ENCODE measurements around the gene SMC3. TPM values are rescaled to one million over a fixed set of nuclear protein-coding genes. Genes with fewer than 3 reads are reported as not detected.

The SMC3 gene
- total and polyA plus RNA-seq, 4 donors: 7.2 to 26.4 (median 18.1) TPM

- Histone ChIP-seq H3K4me1 (ENCODE audit: control insufficient read depth in 4 of 4, insufficient read depth in 4 of 4, low read length in 3 of 4) (peaks cover 0 to 2% (median 0%) of the 10 kb centered on the region in 4 donors), H3K36me3 (ENCODE audit: control insufficient read depth in 4 of 4, insufficient read depth in 3 of 4, low read depth in 1 of 4, low read length in 3 of 4) (no peaks in the 10 kb centered on the region), H3K27me3 (ENCODE audit: control insufficient read depth in 4 of 4, insufficient read depth in 4 of 4, low read length in 3 of 4) (no peaks in the 10 kb centered on the region), H3K27ac (ENCODE audit: low read depth in 1 of 2, low read length in 2 of 2) (no peak overlapping the region), H3K9ac (ENCODE audit: low read depth in 1 of 2, low read length in 2 of 2) (no peak overlapping the region), H3K4me3 (ENCODE audit: low read depth in 1 of 3, low read length in 3 of 3) (no peak overlapping the region), H3K9me3 (ENCODE audit: control insufficient read depth in 4 of 4, low read length in 3 of 4) (no peaks in the 10 kb centered on the region)
- WGBS: 59% methylated on average over 3 of the region's 3 CpGs
- DNase-seq (ENCODE audit: low spot score): no peak
- no peak for TF ChIP-seq ATF3 (IDR thresholded peaks at IDR 0.05)
- no peak for TF ChIP-seq JUND (IDR thresholded peaks at IDR 0.05)
- no peak for TF ChIP-seq EGR1 (IDR thresholded peaks at IDR 0.05; ENCODE audit: low read depth in 2 of 2)
- TF ChIP-seq REST (IDR thresholded peaks at IDR 0.05): no peak
- no peak for TF ChIP-seq SP1 (IDR thresholded peaks at IDR 0.05)
- TF ChIP-seq FOXA2 (IDR thresholded peaks at IDR 0.05): no peak
Measured at GRCh38 chr10:110533149-110533548, 34.3 kb upstream of the SMC3 start.

GRCh38 chr10:110534571-110534970 lies 32.9 kb upstream of the SMC3 start:
- DNase-seq (ENCODE audit: low spot score): no peak

GRCh38 chr10:110535958-110536891 lies 31.3 kb upstream of the SMC3 start:
- Histone ChIP-seq H3K9me3 (ENCODE audit: control insufficient read depth in 4 of 4, low read length in 3 of 4) (no peaks in the 10 kb centered on the region), H3K36me3 (ENCODE audit: control insufficient read depth in 4 of 4, insufficient read depth in 3 of 4, low read depth in 1 of 4, low read length in 3 of 4) (no peaks in the 10 kb centered on the region), H3K27ac (ENCODE audit: low read depth in 1 of 2, low read length in 2 of 2) (no peak overlapping the region), H3K27me3 (ENCODE audit: control insufficient read depth in 4 of 4, insufficient read depth in 4 of 4, low read length in 3 of 4) (no peaks in the 10 kb centered on the region), H3K9ac (ENCODE audit: low read depth in 1 of 2, low read length in 2 of 2) (no peak overlapping the region), H3K4me1 (ENCODE audit: control insufficient read depth in 4 of 4, insufficient read depth in 4 of 4, low read length in 3 of 4) (peaks cover 0 to 2% (median 0%) of the 10 kb centered on the region in 4 donors), H3K4me3 (ENCODE audit: low read depth in 1 of 3, low read length in 3 of 3) (no peak overlapping the region)
- no peak for TF ChIP-seq NR2F2 (IDR thresholded peaks at IDR 0.05)
- TF ChIP-seq REST (IDR thresholded peaks at IDR 0.05): no peak
- TF ChIP-seq TAF1 (conservative IDR thresholded peaks at IDR 0.05): no peak
- TF ChIP-seq RAD21 (IDR thresholded peaks at IDR 0.05): peak; percentile 65 to 67
- TF ChIP-seq CTCF (IDR thresholded peaks at IDR 0.05; ENCODE audit: low read depth, low read length, missing input control): peak; percentile 15
- TF ChIP-seq JUND (IDR thresholded peaks at IDR 0.05): no peak
- WGBS: 57% methylated on average over 12 of the region's 12 CpGs
- no peak for DNase-seq (ENCODE audit: low spot score)

More at GRCh38 chr10:110534571-110534970, 32.9 kb upstream of the SMC3 start:
- 86% methylated on average over 2 of the region's 2 CpGs for WGBS
- H3K4me3 ChIP-seq (ENCODE audit: low read depth in 1 of 3, low read length in 3 of 3): no peak overlapping the region
- H3K27ac ChIP-seq (ENCODE audit: low read depth in 1 of 2, low read length in 2 of 2): no peak overlapping the region
- H3K9ac ChIP-seq (ENCODE audit: low read depth in 1 of 2, low read length in 2 of 2): no peak overlapping the region
- H3K27me3 ChIP-seq (ENCODE audit: control insufficient read depth in 4 of 4, insufficient read depth in 4 of 4, low read length in 3 of 4): no peaks in the 10 kb centered on the region
- no peaks in the 10 kb centered on the region for H3K36me3 ChIP-seq (ENCODE audit: control insufficient read depth in 4 of 4, insufficient read depth in 3 of 4, low read depth in 1 of 4, low read length in 3 of 4)
- TF ChIP-seq MAX (IDR thresholded peaks at IDR 0.05): no peak
- peaks cover 0 to 2% (median 0%) of the 10 kb centered on the region in 4 donors for H3K4me1 ChIP-seq (ENCODE audit: control insufficient read depth in 4 of 4, insufficient read depth in 4 of 4, low read length in 3 of 4)
- H3K9me3 ChIP-seq (ENCODE audit: control insufficient read depth in 4 of 4, low read length in 3 of 4): no peaks in the 10 kb centered on the region
